HS-5 (cell line): Measurements from ENCODE around the gene ITPKA.

Source experiments
- DNase-seq: peaks from one replicate; pipeline ENCODE4 v3.0.0-alpha.2; 2012; ENCODE audit warnings: low read depth

Gene ITPKA

DNA sequence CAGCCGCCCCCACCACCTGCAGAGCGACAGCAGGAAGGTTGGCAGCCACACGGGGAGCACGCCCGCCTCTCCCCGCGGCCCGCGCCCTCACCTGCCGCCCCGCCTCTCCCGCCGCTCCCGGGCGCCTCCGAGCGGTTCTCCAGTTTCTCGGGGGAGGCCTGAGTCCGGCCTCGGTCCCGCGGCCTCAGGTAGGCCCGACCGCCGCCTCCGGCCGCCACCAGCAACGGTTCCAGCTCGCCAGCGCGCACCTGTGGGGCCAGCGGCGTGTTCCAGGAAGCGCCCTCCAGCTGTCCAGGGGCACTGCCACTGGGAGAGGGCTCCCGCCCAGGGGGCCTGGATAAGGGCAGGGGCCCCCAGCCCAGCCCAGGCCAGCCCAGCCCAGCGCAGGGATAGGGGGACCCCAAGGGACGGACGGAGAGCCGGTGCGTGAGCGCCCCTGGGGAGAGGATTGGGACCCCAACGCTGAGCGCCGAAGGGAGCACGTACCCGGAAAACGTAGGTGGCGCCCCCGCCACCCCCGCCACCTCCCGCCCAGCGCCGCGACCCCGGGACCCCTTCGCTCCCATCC, 17.7 kb downstream of the ITPKA start:
- no peak for DNase-seq

DNA sequence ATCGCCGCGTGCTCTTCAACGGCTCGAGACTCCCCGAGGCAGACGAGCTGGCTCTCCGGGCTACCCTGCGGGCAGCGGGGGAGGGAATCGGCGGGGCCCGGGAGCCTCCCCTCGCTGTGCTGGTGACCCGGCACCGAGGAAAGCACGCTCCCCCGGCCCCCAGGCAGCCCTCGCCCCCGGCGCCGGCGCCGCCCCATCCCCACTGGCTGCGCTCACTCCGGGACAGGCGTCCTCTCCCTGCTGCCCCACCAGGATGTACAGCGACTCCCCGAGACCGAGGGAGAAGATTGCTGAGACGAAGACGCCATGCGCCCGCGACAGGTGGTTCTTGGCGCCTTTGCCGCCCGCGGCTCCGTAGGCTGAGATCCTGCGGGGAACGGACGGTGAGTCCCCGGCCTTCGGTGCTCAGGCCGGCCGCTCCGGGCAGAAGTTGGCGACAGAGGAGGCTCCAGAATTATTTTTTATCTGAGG, 18.3 kb downstream of the ITPKA start:
- no peak for DNase-seq

DNA sequence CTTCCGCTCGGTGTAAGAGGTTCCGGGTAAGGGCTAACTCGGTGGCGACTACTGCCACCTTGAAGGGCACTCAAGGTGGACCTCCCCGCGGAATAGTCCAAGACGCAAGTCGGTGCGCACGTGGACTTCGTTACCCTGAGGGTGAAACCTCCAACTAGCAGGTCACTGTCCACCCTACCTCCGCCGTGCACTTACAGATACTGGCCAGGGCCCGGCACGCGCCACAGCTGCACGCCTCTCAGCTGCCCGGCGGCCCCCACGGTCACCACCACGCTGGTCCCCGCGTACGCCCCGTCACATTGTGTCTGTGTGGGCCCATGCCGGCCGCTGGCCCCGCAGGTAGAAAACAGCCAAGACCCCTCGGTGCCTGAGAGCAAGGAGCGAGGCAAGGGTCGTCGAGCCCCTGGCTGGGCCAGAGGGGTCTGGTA, 18.9 kb downstream of the ITPKA start:
- DNase-seq: no peak

- DNase-seq: no peak
Observed at GRCh38 chr15:41512940-41513505, 19.3 kb downstream of the ITPKA start.

DNA sequence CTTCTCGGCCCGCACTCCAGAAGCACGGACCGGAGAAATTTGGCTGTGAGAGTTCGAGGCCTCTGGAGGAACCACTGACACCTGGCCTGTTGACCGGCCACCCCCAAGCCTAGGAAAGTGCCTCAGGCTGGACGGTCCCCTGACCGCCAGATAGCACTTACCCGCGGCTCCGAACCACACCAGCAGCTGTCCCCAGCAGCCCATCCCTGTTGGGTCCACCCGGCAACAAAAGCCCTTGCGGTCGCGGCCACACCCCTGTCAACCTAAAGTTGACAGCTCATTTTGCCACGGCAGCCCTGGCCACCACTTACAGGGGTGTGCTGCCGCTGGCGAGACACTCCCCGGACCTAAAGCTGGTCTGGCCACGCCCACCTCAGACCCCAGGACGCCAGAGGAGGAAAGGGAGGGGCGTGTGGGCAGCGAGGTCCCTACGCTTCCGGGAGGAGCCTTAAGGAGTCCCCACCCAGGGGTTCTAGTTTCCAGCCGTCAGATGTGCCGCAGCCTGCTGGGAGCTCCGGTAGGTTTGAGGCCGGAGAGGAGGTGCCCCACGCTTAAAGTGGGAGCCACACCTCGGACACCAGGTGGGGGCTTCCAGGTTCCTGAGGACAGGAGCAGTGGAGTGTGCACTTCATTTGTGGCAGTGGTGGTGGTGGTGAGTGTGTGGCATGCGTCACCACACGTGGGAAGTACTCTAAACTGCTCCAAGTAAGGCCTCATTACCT, 20.0 kb downstream of the ITPKA start, which contains the start of gene LTK:
TSS of gene LTK (minus strand) at position 322 of the 722 bp plus-strand sequence. CDS start at position 204, 118 bp downstream.
- no peak for DNase-seq

DNA sequence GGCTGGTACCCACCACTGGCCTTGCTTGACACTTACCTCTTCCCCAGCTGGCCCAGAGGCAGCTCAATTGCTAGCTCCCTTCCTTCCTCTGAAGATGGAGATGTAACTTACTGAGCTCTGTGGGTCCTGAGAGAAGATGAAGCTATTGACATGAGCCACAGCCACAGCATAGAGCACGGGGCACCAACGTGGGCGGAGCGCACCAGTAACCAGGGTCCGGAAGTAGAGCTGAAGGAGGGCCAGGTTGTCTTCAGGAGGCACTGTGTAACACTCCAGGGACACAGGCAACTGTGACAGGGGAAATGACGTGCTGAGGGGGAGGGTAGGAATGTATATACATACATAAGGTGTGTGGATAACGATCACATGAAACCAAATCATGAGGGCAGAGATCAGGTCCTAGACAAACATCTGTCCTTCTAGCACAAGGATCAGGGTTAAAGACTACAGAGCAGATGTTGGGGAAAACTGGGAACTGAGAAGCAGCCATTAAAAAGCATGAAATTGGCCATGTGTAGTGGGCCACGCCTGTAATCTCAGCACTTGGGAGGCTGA, 24.3 kb downstream of the ITPKA start:
- no peak for DNase-seq

GRCh38 chr15:41520636-41521035, 27.0 kb downstream of the ITPKA start:
- DNase-seq: no peak

DNA sequence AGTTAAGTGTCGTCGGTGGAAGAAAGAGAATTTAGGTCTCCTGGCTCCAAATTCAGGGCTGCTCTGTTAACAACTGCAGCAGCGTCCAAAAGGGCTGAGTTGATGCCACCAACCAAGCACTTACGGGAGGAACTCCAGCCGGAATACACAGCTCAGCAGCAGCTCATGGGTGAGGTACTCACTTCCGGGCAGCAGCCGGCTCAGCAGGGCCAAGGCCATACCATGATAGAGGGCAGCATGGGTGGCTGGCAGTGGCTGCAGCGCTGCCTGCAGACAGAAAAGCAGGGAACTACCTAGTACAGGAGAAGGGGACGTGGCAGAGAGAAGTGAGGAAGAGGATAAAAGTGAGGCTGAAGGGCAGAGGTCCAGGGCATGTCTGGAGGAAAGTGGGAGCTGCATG, 27.9 kb downstream of the ITPKA start:
- DNase-seq: no peak

- DNase-seq: no peak
Observed at GRCh38 chr15:41523097-41523496, 29.4 kb downstream of the ITPKA start.

DNA sequence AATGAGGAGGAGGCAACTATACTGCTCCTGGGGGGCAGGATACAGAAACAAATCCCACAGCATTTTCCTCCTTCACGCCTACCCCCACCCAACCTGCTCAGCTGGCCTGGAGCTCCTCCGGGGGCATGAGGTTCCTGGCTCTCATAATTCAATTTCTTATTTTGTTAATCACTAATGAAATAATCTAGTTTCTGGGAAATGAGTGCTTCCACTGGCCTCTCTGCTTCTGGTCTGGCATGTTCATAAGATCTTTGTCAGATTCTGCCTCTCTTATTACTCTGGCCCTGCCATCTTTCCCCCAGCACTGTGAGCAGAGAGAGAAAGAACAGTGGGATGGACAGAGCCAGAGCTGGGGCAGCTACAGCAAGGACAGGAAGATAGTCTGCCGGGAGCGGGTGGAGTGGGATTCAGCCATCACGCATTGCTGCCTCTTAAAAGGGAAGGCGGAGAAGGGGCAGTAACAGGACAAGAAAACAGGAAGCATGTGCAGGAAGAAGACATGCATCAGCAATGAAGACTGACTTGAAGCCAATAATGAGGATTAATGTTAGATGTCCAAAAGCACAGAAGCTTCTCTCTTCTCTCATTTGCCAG, 36.8 kb downstream of the ITPKA start:
- DNase-seq: no peak

GRCh38 chr15:41535544-41535943, 41.9 kb downstream of the ITPKA start:
- no peak for DNase-seq

DNA sequence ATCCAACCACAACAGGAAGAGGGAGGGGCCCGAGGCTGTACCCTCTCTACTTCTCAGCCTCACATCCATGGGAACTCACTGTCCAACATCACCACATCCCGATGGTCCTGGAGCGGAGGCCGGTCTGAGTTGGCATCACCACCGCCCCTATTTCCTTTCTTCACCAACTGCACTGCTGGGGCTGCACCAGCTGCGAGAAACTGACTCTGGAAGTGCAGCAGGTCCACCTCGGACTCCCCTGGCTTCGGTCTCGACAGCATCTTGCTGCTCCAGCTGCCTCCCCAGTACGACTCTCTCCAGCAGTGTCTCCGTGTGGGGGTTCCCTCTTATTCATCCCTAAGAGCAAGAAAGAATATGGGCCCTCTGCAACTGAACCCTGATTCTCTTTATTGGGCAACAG, 43.2 kb downstream of the ITPKA start:
- no peak for DNase-seq

DNA sequence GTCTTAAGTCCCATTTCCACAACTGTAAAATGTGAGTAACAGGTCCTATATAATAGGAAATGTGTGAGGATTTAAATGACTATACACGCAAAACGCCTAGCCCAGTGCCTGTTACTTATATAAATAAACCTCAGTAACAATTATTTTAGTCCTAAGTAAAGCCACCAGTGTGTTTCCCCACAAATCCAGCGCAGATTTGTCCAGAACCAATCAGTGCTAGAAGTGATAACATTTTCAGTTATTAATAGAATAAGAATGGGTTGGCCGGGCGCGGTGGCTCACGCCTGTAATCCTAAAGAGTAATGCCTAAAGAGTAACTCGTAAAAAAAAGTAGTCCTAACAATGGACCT, 49.8 kb downstream of the ITPKA start:
- no peak for DNase-seq

GRCh38 chr15:41544650-41545015, 51.0 kb downstream of the ITPKA start:
- DNase-seq: no peak

GRCh38 chr15:41545218-41545617, 51.5 kb downstream of the ITPKA start:
- no peak for DNase-seq

- no peak for DNase-seq
Observed at GRCh38 chr15:41546851-41547786, 53.4 kb downstream of the ITPKA start.

DNA sequence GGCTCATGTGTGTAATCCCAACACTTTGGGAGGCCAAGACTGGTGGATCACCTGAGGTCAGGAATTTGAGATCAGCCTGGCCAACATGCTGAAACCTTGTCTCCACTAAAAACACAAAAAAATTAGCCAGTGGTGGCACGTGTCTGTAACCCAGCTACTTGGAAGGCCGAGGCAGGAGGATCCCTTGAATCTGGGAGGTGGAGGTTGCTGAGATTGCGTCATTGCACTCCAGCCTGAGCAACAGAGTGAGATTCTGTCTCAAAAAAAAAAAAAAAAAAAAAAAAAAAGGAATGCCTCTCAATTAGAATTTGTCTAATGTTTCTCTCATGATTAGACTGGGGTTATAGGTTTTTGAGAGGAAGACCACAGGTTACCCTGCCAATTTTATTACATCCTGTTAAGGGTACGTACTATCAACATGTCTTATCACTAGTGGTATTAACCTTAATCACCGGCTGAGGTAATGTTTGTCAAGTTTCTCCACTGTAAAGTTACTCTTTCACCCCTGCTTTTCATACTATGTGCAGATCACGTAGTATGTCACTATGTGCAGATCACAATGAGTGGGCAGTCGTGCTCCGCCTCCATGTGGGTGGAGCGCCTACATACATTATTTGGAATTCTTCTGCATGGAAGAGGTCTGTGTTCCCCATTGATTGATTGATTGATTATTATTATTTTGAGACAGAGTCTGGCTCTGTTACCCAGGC, 56.5 kb downstream of the ITPKA start:
- no peak for DNase-seq
